NB4 (cell line): Measurements from ENCODE around the gene BMPR1A.
"Not testable (repeated sequence)": the region's sequence is repeated elsewhere in the genome, so short reads cannot be mapped to it uniquely, and the experiment has no call there.

Experiments used
- DNase-seq: peaks from one replicate; pipeline ENCODE4 v3.0.0; 2010; ENCODE audit warnings: low read depth
- H3K4me3 ChIP-seq: one replicate; pipeline ENCODE4 v1.5.1; 2011; ENCODE audit warnings: mild to moderate bottlenecking, low read depth, low read length, moderate library complexity
- MAX ChIP-seq: IDR thresholded peaks from 2 replicates; pipeline ENCODE4 v1.6.1; 2011; ENCODE audit warnings: low read depth, low read length
- MYC ChIP-seq: IDR thresholded peaks from 2 replicates; pipeline ENCODE4 v1.6.1; 2011; ENCODE audit warnings: low read depth, low read length
- POLR2A ChIP-seq: IDR thresholded peaks from 2 replicates; pipeline ENCODE4 v1.6.1; 2011; ENCODE audit warnings: mild to moderate bottlenecking; ENCODE audit not compliant: insufficient read length; ENCODE audit errors: extremely low read depth
- TF ChIP-seq, protein P1 (sequence below): IDR thresholded peaks from one replicate; pipeline ENCODE4 v1.5.1; 2012; ENCODE audit warnings: low read depth, low read length

BMPR1A gene

GRCh38 chr10:86861351-86861750 is 104.9 kb downstream of the BMPR1A start:
- no peak overlapping the region for H3K4me3 ChIP-seq
- TF ChIP-seq MYC (no peak), POLR2A (no peak), MAX (no peak)
- TF ChIP-seq, protein P1, sequence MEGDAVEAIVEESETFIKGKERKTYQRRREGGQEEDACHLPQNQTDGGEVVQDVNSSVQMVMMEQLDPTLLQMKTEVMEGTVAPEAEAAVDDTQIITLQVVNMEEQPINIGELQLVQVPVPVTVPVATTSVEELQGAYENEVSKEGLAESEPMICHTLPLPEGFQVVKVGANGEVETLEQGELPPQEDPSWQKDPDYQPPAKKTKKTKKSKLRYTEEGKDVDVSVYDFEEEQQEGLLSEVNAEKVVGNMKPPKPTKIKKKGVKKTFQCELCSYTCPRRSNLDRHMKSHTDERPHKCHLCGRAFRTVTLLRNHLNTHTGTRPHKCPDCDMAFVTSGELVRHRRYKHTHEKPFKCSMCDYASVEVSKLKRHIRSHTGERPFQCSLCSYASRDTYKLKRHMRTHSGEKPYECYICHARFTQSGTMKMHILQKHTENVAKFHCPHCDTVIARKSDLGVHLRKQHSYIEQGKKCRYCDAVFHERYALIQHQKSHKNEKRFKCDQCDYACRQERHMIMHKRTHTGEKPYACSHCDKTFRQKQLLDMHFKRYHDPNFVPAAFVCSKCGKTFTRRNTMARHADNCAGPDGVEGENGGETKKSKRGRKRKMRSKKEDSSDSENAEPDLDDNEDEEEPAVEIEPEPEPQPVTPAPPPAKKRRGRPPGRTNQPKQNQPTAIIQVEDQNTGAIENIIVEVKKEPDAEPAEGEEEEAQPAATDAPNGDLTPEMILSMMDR = no peak
- DNase-seq = no peak

- no peak for DNase-seq
- no peak overlapping the region for H3K4me3 ChIP-seq
- TF ChIP-seq POLR2A = no peak
- TF ChIP-seq, protein P1 = no peak
- no peak for TF ChIP-seq MAX
- TF ChIP-seq MYC = no peak
Observed at GRCh38 chr10:86862373-86862772, 106.0 kb downstream of the BMPR1A start.

- H3K4me3 ChIP-seq = no peak overlapping the region
- TF ChIP-seq POLR2A (no peak), MYC (no peak), MAX (no peak)
- no peak for DNase-seq
Observed at GRCh38 chr10:86862786-86863483, 106.5 kb downstream of the BMPR1A start.

GRCh38 chr10:86863484-86863842 is 107.0 kb downstream of the BMPR1A start:
- DNase-seq = no peak
- TF ChIP-seq MAX = no peak
- TF ChIP-seq, protein P1 = no peak
- TF ChIP-seq POLR2A = no peak
- TF ChIP-seq MYC = no peak

GRCh38 chr10:86865011-86865811 is 108.8 kb downstream of the BMPR1A start:
- H3K4me3 ChIP-seq, DNase-seq: not testable (repeated sequence)

More at GRCh38 chr10:86863484-86863842, 107.0 kb downstream of the BMPR1A start:
- H3K4me3 ChIP-seq = no peak overlapping the region

- no peak overlapping the region for H3K4me3 ChIP-seq
- DNase-seq = no peak
- no peak for TF ChIP-seq POLR2A
- no peak for TF ChIP-seq MYC
- TF ChIP-seq, protein P1 = no peak
- TF ChIP-seq MAX = no peak
Observed at GRCh38 chr10:86867149-86867548, 110.7 kb downstream of the BMPR1A start.
